HepG2 (cell line): ENCODE results near the gene PTGIR. TPM values are rescaled to one million over a fixed set of nuclear protein-coding genes. Genes with fewer than 3 reads are reported as not detected.
A peak's percentile ranks its signal among the peaks of the same experiment; 100 is the strongest.

Source experiments
- ATAC-seq: fragments of 200-7000 bp; cut with Tn5 transposase; 3 replicates; pipeline ENCODE4 v1.9.1; 2020; ENCODE audit warnings: mild to moderate bottlenecking, moderate library complexity
- BruUV-seq: library from RNA; stranded (reverse); fragments of 400-500 nt; replicated peaks from 2 replicates; lab custom pipeline; 2021; lab: Mats Ljungman, UMichigan
- CTCF ChIA-PET: fragments of 300-600 bp; formaldehyde crosslinking; extraction: SDS; loops from one replicate; lab custom pipeline; 2021; ENCODE audit warnings: low total read pairs, inconsistent platforms, low intra/inter-chr PET ratio; lab: Yijun Ruan, JAX
- POLR2A ChIA-PET: fragments of 350-600 bp; sonication (Branson Sonifier 250); formaldehyde crosslinking; loops from one replicate; lab custom pipeline; 2020; ENCODE audit warnings: antibody characterized with exemption, inconsistent platforms; lab: Yijun Ruan, JAX
- DNase-seq: peaks from one replicate; pipeline ENCODE4 v3.0.0-alpha.2; 2015; ENCODE audit warnings: low spot score
- FAIRE-seq: peaks from 3 replicates; lab custom pipeline; 2011; peaks lifted over from hg19 to GRCh38; lab: Jason Lieb, UNC
- H2AFZ ChIP-seq: one replicate; pipeline ENCODE4 v1.6.1; 2011; ENCODE audit warnings: low read length, inconsistent platforms
- H3K27ac ChIP-seq: fragments of 300-600 bp; 3 replicates; pipeline ENCODE4 v1.8.0; 2011; ENCODE audit warnings: mixed run types, mild to moderate bottlenecking, mixed read lengths, low read length, inconsistent platforms; ENCODE audit not compliant: insufficient read depth; ENCODE audit errors: extremely low read length
- H3K27me3 ChIP-seq, 2 experiments: fragments of 200-600 bp in 1 of 2; 2 replicates in 1 of 2; 3 replicates in 1 of 2; pipeline versions ENCODE4 v1.6.0 to v1.8.0; 2011; ENCODE audit warnings: low read length in 2 of 2, mild to moderate bottlenecking in 2 of 2, moderate library complexity in 2 of 2, inconsistent platforms in 1 of 2; ENCODE audit not compliant: insufficient read depth in 2 of 2, control insufficient read depth in 1 of 2
- H3K36me3 ChIP-seq, 2 experiments: fragments of 200-600 bp in 1 of 2; replicated peaks in 1 of 2; 2 replicates in 1 of 2; 3 replicates in 1 of 2; pipeline versions ENCODE4 v1.5.1 to v1.8.0; 2011; ENCODE audit warnings: low read length in 2 of 2, inconsistent platforms in 1 of 2; ENCODE audit not compliant: insufficient read depth in 2 of 2, control insufficient read depth in 1 of 2
- H3K4me1 ChIP-seq: 2 replicates; pipeline ENCODE4 v1.5.1; 2012; ENCODE audit warnings: low read length, inconsistent platforms; ENCODE audit not compliant: insufficient read depth
- H3K4me2 ChIP-seq: 2 replicates; pipeline ENCODE4 v1.6.0; 2011; ENCODE audit warnings: low read depth, low read length, inconsistent platforms
- H3K4me3 ChIP-seq, 3 experiments: fragments of 200-600 bp in 1 of 3; sonication (generic), shearing (Covaris generic) in 1 of 3; replicated peaks in 1 of 3; 2 replicates each; pipeline ENCODE4 v1.5.1; 2011 to 2016; ENCODE audit warnings: low read length in 3 of 3, inconsistent platforms in 2 of 3, low read depth in 2 of 3, mild to moderate bottlenecking in 2 of 3, control low read depth in 1 of 3, mixed read lengths in 1 of 3; ENCODE audit not compliant: insufficient read depth in 1 of 3
- H3K79me2 ChIP-seq: one replicate; pipeline ENCODE4 v1.6.1; 2011; ENCODE audit warnings: low read length, inconsistent platforms; ENCODE audit not compliant: insufficient read depth
- H3K9ac ChIP-seq: 2 replicates; pipeline ENCODE4 v1.6.0; 2011; ENCODE audit warnings: mild to moderate bottlenecking, low read depth, low read length, inconsistent platforms; ENCODE audit not compliant: insufficient read depth
- H3K9me3 ChIP-seq: 2 replicates; pipeline ENCODE4 v1.5.1; 2012; ENCODE audit warnings: mild to moderate bottlenecking, low read length
- H4K20me1 ChIP-seq: 2 replicates; pipeline ENCODE4 v1.6.0; 2011; ENCODE audit warnings: inconsistent platforms, mild to moderate bottlenecking, low read length, moderate library complexity; ENCODE audit not compliant: insufficient read depth
- ATF5 ChIP-seq: sonication (generic); formaldehyde crosslinking; IDR thresholded peaks from 2 replicates; pipeline ENCODE4 v1.4.0; 2020; ENCODE audit warnings: mild to moderate bottlenecking, low read depth, missing genetic modification reagents
- CREB1 ChIP-seq, 2 experiments: fragments of 450-650 bp in 1 of 2; IDR thresholded peaks; 2 replicates each; pipeline ENCODE4 v1.6.1; 2016 to 2017; ENCODE audit warnings: control low read depth in 1 of 2, mild to moderate bottlenecking in 1 of 2, missing compliant biosample characterization in 1 of 2, missing genetic modification characterization in 1 of 2
- HOXA9 ChIP-seq: sonication (generic); formaldehyde crosslinking; IDR thresholded peaks from 2 replicates; pipeline ENCODE4 v1.8.1; 2022; ENCODE audit warnings: missing genetic modification reagents, mild to moderate bottlenecking, moderate library complexity, borderline replicate concordance
- IKZF5 ChIP-seq: IDR thresholded peaks from 2 replicates; pipeline ENCODE4 v1.6.1; 2018; ENCODE audit warnings: missing genetic modification reagents, mild to moderate bottlenecking, missing compliant biosample characterization
- TEAD3 ChIP-seq: optimal IDR thresholded peaks from 2 replicates; pipeline ENCODE3; 2016; ENCODE audit warnings: borderline replicate concordance
- ZBTB37 ChIP-seq: sonication (generic); formaldehyde crosslinking; IDR thresholded peaks from 2 replicates; pipeline ENCODE4 v1.4.0; 2020; ENCODE audit warnings: mild to moderate bottlenecking, missing genetic modification reagents
- ZNF414 ChIP-seq: sonication (generic); formaldehyde crosslinking; IDR thresholded peaks from 2 replicates; pipeline ENCODE4 v1.5.0; 2020; ENCODE audit warnings: missing genetic modification reagents
- ZNF567 ChIP-seq: sonication (generic); formaldehyde crosslinking; IDR thresholded peaks from 2 replicates; pipeline ENCODE4 v1.8.1; 2023; ENCODE audit warnings: mild to moderate bottlenecking, missing genetic modification reagents, borderline replicate concordance
- ZSCAN31 ChIP-seq: sonication (generic); formaldehyde crosslinking; IDR thresholded peaks from 2 replicates; pipeline ENCODE4 v1.5.0; 2020; ENCODE audit warnings: low read depth, mild to moderate bottlenecking, missing genetic modification reagents
- WGBS: methylation state at CpG from one replicate; pipeline ENCODE4 v1.1.6; 2017; ENCODE audit warnings: low lambda C conversion rate; 5-methylcytosine and 5-hydroxymethylcytosine counted together
- in situ Hi-C: cut with HindIII; loops from 2 replicates; pipeline ENCODE4 v1.10.0; 2017; ENCODE audit warnings: low pct_unique_long_range_greater_than_20kb; ENCODE audit not compliant: extremely low pct_ligation_motif_present
- intact Hi-C: fragments of 100-400 bp; cut with micrococcal nuclease; formaldehyde crosslinking; loops from one replicate; pipeline ENCODE4 v1.10.0; 2022; ENCODE audit not compliant: unreplicated experiment
- polyA plus RNA-seq, 8 experiments: library from polyadenylated mRNA; depleted of rRNA in 3 of 8; stranded (reverse) in 7 of 8; unstranded in 1 of 8; fragments of >200 nt; fragmentation: Illumina TruSeq in 4 of 8; extraction: Trizol in 4 of 8; gene quantifications; 2 replicates each; pipeline versions ENCODE4 v1.2.1 to v1.2.3, GENCODE V29; 2011 to 2016; ENCODE audit warnings: low read depth in 4 of 8, missing spikeins in 1 of 8, mixed read lengths in 1 of 8; ENCODE audit not compliant: insufficient read depth in 1 of 8
- total RNA-seq, 5 experiments: library from RNA; depleted of rRNA; stranded (reverse); fragments of >200 nt; fragmentation: Illumina TruSeq; extraction: Trizol; gene quantifications; 2 replicates each; pipeline ENCODE4 v1.2.3, GENCODE V29; 2016; ENCODE audit warnings: low read depth in 1 of 5

Gene PTGIR
- total and polyA plus RNA-seq, 2 of the 13 experiments (the other 11 are each of a cell fraction or from before 2014, with no cell fraction given) = not detected

GRCh38 chr19:46620267-46620666, 4.6 kb downstream of the PTGIR start:
- Histone ChIP-seq H2AFZ (no peak overlapping the region), H3K9ac (no peak overlapping the region), H3K4me1 (peaks cover 36% of the 10 kb centered on the region), H3K27me3 (peaks cover 0 to 49% of the 10 kb centered on the region in 2 experiments; a peak in 3 of 5 replicates), H4K20me1 (no peaks in the 10 kb centered on the region), H3K4me2 (no peak overlapping the region), H3K79me2 (no peaks in the 10 kb centered on the region), H3K27ac (no peak overlapping the region), H3K4me3 (no peak overlapping the region), H3K9me3 (no peaks in the 10 kb centered on the region), H3K36me3 (no peaks in the 10 kb centered on the region)
- no peak for FAIRE-seq
- CTCF ChIA-PET = no interaction called here
- BruUV-seq = no TSS peak
- TF ChIP-seq CREB1 (IDR thresholded peaks at IDR 0.05) (0 out of 2 replicates have a peak, but pooled peaks have one; percentile 34), CREB1 (CRISPR knock-in tag; IDR thresholded peaks at IDR 0.05) (no peak), HOXA9 (no peak)
- intact Hi-C loops (no loop called here), in situ Hi-C loops (no loop called here)
- no peak for ATAC-seq
- DNase-seq = no peak
- POLR2A ChIA-PET = no interaction called here
- WGBS = 50% methylated on average over 3 of the region's 3 CpGs

GRCh38 chr19:46618670-46619231, 6.1 kb downstream of the PTGIR start:
- intact Hi-C loops (no loop called here), in situ Hi-C loops (loop anchor here (10.0 kb wide), 1 partner anchor 46 kb away; the partner anchor contains the start of gene DACT3)
- 17% methylated on average over 4 of the region's 9 CpGs for WGBS
- ChIA-PET POLR2A (no interaction called here), CTCF (interaction anchor here (2.8 kb wide), 1 partner anchor 43 kb away, joined by 29 read pairs; the partner anchor contains the start of gene DACT3)
- no peak for DNase-seq
- Histone ChIP-seq H3K79me2 (no peaks in the 10 kb centered on the region), H3K9me3 (no peaks in the 10 kb centered on the region), H3K9ac (no peak overlapping the region), H3K4me1 (peaks cover 32% of the 10 kb centered on the region), H3K27me3 (peaks cover 0 to 42% of the 10 kb centered on the region in 2 experiments; a peak in 3 of 5 replicates), H3K4me2 (no peak overlapping the region), H3K27ac (no peak overlapping the region), H4K20me1 (no peaks in the 10 kb centered on the region), H3K36me3 (no peaks in the 10 kb centered on the region), H3K4me3 (no peak overlapping the region), H2AFZ (no peak overlapping the region)
- no peak for TF ChIP-seq ZNF567
- no peak for TF ChIP-seq ZSCAN31
- no peak for TF ChIP-seq IKZF5 (CRISPR knock-in tag)
- TF ChIP-seq TEAD3 (CRISPR knock-in tag) = no peak
- TF ChIP-seq ATF5 (CRISPR knock-in tag) = no peak
- no peak for TF ChIP-seq ZNF414 (CRISPR knock-in tag)
- TF ChIP-seq ZBTB37 = no peak
- ATAC-seq = no peak
- no TSS peak for BruUV-seq
- FAIRE-seq = no peak
